Sigmoid colon (tissue), 3 donors: ENCODE measurements around the gene PIP4K2A.

Experiments
- CTCF ChIP-seq, 4 experiments: fragments of 450-650 bp in 3 of 4; fragments of 200-600 bp in 1 of 4; IDR thresholded peaks; one replicate each; pipeline ENCODE4 v1.5.1; 2016 to 2019; ENCODE audit warnings: antibody characterized with exemption in 4 of 4, mild to moderate bottlenecking in 3 of 4, moderate library complexity in 2 of 4
- POLR2A ChIP-seq, 2 donors: fragments of 450-650 bp; IDR thresholded peaks; one replicate each; pipeline ENCODE4 v1.6.1; 2016; ENCODE audit warnings: antibody characterized with exemption in 2 of 2, mild to moderate bottlenecking in 2 of 2, moderate library complexity in 2 of 2

GRCh38 chr10:22551681-22552365 is 162.6 kb downstream of the PIP4K2A start:
- TF ChIP-seq CTCF (IDR thresholded peaks at IDR 0.05) (no peak), POLR2A (IDR thresholded peaks at IDR 0.05) (no peak)
